ENCODE results near the gene RAB35.

Gene RAB35

DNA sequence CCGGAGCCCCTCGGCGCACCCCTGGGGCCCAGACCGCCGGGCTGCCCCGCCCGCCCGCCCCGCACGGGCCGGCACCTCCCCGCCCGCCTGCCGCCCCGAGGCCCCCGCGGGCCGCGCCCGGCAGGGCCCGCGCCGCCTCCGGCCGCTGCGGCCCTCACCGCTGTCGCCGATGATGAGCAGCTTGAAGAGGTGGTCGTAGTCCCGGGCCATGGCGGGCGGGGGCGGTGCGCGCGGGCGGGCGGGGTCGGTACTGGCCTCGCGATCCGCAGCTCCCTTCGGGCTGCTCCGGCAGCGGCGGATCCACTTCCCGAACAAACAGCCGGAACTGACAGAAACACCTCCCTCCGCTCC is at the start of gene RAB35:
Gene RAB35, minus strand, starts transcription at position 313 of the 351 bp plus-strand sequence. Its CDS starts 103 bp downstream, at position 210.
- no peak for DNase-seq (ENCODE audit: low read depth in 2 of 3, low spot score in 2 of 3)

GRCh38 chr12:120164293-120164692 is 47.7 kb upstream of the RAB35 start:
- no peak for DNase-seq (ENCODE audit: low read depth in 2 of 3, low spot score in 2 of 3)

DNA sequence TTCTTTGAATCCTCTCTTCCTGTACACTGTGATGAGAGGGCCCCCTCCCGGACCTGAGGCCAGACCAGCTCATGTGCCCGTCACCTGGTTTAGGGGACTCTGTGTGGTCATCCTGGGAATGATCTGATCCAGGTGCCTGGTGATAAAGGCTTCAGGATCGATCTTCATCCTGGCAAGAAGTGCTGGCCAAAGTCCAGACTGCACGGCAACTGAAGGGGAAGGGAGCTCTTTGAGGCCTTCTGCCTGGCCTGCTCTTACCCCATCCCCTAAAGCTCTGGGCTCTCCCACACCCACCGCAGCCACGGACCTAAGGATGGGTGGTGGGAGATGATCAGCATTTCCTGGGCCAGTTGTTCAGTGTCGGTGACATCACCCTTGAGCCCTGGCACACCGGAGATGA is 46.2 kb upstream of the RAB35 start:
- no peak for DNase-seq (ENCODE audit: low read depth in 2 of 3, low spot score in 2 of 3)

GRCh38 chr12:120161852-120162251 is 45.3 kb upstream of the RAB35 start:
- no peak for DNase-seq (ENCODE audit: low read depth in 2 of 3, low spot score in 2 of 3)

- no peak for DNase-seq (ENCODE audit: low read depth in 2 of 3, low spot score in 2 of 3)
These were observed 43.1 kb upstream of the RAB35 start for GRCh38 chr12:120159509-120160237.

GRCh38 chr12:120158351-120158750 is 41.8 kb upstream of the RAB35 start:
- DNase-seq (ENCODE audit: low read depth in 2 of 3, low spot score in 2 of 3) = no peak

GRCh38 chr12:120157678-120158077 is 41.1 kb upstream of the RAB35 start:
- no peak for DNase-seq (ENCODE audit: low read depth in 2 of 3, low spot score in 2 of 3)

GRCh38 chr12:120156315-120157259 is 40.0 kb upstream of the RAB35 start:
- DNase-seq (ENCODE audit: low read depth in 2 of 3, low spot score in 2 of 3) = no peak

- DNase-seq (ENCODE audit: low read depth in 2 of 3, low spot score in 2 of 3) = no peak
These were observed 38.5 kb upstream of the RAB35 start for GRCh38 chr12:120155072-120155471.

- no peak for DNase-seq (ENCODE audit: low read depth in 2 of 3, low spot score in 2 of 3)
These were observed 34.5 kb upstream of the RAB35 start for GRCh38 chr12:120150919-120151525.

DNA sequence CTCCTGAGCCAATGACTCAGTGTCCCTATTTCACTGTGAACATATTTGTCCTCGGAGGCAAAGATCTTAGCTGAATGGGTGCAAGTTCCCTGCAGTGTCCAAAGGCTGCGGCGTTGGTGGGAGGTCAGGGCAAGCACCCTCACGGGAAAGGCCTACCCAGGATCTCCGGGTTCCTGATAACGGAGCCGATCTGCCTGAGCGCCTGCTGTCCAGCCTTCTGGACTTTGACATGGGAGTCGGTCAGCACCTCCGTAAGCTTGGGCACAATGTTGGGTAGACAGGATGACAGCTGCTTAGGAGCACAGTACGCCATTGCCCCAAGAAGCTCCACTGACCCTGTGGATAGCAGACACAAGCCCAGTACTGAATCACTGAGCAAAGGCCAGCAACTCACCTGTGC is 31.5 kb upstream of the RAB35 start:
- no peak for DNase-seq (ENCODE audit: low read depth in 2 of 3, low spot score in 2 of 3)

- DNase-seq (ENCODE audit: low read depth in 2 of 3, low spot score in 2 of 3) = no peak
These were observed 28.6 kb upstream of the RAB35 start for GRCh38 chr12:120145164-120145563.

DNA sequence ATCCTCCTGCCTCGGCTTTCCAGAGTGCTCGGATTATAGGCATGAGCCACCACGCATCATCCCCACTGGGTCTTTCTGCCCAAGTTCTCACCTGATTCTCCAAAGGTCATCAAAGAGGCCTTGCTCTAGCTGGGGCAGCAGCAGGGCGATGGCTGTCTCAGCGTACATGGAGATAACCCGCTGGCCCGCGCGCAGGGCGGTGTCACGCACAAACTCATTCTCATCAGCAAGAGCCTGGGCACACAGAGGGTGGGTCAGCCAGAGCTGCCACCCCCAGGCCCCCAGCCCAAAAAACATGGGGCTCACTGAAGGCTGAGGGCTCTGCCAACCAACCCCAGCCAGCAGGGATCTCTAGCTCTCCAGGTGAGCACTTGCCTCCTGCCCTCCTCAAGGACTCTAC is 27.7 kb upstream of the RAB35 start:
- no peak for DNase-seq (ENCODE audit: low read depth in 2 of 3, low spot score in 2 of 3)

DNA sequence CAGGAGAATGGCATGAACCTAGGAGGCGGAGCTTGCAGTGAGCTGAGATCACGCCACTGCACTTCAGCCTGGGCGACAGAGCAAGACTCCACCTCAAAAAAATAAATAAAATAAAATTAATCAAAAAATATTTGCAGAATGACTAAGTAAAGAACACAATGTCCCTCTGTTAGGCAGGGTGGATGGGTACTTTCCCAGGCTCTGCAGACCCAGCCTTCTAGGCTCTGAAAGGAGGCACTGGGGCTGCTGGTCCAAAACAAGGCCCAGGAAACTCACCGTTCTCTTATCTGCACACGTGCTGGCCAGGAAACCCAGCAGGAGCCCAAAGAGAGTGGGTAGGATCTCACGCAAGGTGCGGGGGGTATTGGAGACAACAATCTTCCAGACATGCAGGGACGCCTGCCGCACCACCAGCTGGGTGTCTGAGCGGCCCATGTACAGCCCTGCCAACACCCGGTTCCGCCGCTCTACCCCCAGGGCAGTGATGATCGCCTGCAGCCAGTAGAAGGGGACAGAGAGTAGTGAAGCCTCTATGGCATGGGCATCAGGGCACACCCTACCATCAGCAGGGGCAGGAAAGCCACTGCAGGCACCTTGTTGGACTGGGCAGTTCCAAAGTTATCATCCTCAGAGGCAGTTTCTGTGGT is 25.8 kb upstream of the RAB35 start:
- no peak for DNase-seq (ENCODE audit: low read depth in 2 of 3, low spot score in 2 of 3)

DNA sequence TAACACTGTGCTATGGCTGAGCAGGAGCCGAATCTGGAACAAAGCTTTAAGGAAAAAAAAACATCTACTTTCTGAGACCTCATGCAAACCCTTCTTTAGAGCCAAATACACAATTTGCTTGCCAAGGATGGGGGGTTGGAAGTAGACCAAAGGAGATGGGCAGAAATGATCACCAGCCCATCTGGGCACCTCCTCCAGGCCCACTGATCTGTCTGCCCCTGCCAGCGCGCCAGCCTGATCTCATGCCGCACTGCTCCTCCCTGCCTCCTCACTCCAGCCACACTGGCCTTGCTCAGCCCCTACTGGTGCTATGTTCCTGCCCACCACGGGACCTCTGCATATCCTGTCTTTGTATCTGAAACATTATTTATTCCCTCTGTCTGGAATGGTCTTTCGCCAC is 24.8 kb upstream of the RAB35 start:
- no peak for DNase-seq (ENCODE audit: low read depth in 2 of 3, low spot score in 2 of 3)

DNA sequence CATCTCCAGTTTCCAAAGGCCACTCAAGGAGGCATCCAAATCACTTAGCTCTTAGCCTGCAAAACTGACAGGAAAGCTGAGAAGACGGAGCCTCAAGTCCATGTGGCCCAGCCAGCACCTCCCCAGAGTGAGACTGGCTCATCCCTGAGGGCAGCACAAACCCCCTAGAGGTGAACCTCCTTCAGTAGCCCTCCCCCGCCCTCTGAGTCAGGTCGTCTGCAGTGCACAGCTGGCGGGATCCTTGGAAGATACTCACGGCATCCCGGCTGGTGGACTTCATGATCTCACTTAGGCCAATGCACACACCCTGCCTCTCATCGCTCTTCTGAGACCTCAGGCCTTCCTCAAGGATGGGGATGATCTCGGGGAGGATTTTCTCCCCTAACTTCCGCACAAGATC is 24.1 kb upstream of the RAB35 start:
- no peak for DNase-seq (ENCODE audit: low read depth in 2 of 3, low spot score in 2 of 3)

GRCh38 chr12:120139958-120140357 is 23.4 kb upstream of the RAB35 start:
- DNase-seq (ENCODE audit: low read depth in 2 of 3, low spot score in 2 of 3) = no peak

GRCh38 chr12:120138366-120138765 is 21.8 kb upstream of the RAB35 start:
- DNase-seq (ENCODE audit: low read depth in 2 of 3, low spot score in 2 of 3) = no peak

DNA sequence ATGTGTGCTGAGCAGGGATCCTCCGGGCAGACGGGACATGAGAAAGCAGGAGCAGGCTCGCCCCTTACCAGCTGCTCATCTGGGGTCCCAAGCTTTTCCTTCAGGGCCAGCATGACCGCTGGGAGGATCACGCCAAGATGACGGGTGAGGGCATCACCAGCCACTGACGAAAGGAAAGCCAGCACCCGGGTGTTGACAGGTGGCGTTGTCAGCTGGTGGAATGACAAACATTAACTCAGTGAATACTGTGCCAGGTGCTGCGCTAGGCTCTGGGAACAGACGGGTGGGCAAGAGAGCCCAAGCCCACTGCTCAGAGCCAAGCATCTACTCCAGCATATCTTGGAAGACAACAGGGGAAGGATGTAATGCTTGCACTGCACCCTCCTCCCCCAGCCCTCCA is 21.3 kb upstream of the RAB35 start:
- no peak for DNase-seq (ENCODE audit: low read depth in 2 of 3, low spot score in 2 of 3)

- DNase-seq (ENCODE audit: low read depth in 2 of 3, low spot score in 2 of 3) = no peak
These were observed 19.7 kb upstream of the RAB35 start for GRCh38 chr12:120136093-120136770.

Measured in activated CD8-positive, alpha-beta memory T cell treated with anti-CD3 and anti-CD28 coated beads for 48 hours (primary cell).